ENCODE results near the gene MCOLN1. TPM values are rescaled to one million over a fixed set of nuclear protein-coding genes. Genes with fewer than 3 reads are reported as not detected.

MCOLN1 gene
- total and polyA plus RNA-seq, 4 donors = 9.3 to 45.4 (median 25.3) TPM

DNA sequence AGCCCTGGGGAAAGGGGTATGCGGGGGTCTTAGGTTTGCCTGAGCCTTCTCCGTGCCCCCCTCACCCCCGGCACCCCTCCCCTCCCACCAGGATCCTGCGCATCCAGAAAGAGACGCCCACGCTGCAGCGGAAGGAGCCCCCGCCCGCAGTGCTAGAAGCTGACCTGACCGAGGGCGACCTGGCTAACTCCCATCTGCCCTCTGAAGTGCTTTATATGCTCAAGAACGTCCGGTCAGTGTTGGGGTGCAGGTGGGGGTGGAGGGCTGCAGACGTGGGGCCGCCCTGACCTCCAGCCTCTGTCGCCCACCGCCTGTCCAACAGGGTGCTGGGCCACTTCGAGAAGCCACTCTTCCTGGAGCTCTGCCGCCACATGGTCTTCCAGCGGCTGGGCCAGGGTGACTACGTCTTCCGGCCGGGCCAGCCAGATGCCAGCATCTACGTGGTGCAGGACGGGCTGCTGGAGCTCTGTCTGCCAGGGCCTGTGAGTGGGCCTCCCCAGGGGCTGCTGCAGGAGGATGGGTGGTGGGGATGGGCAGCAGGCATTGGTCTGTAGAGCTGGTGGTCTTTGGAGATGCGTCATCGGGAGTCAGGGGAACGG, 17.5 kb downstream of the MCOLN1 start:
- 94% methylated on average over 21 of the region's 28 CpGs for WGBS (ENCODE audit: insufficient coverage)
- H3K27ac ChIP-seq (ENCODE audit: low read depth, low read length) = no peak overlapping the region
- no peaks in the 10 kb centered on the region for H3K27me3 ChIP-seq (ENCODE audit: control insufficient read depth, insufficient read depth, low read length)
- H3K36me3 ChIP-seq (ENCODE audit: control insufficient read depth, insufficient read depth, low read length) = peaks cover 85% of the 10 kb centered on the region
- no peak overlapping the region for H3K4me3 ChIP-seq (ENCODE audit: low read depth, low read length)
- DNase-seq (ENCODE audit: low read depth in 4 of 6, low spot score in 6 of 6) = no peak
- peaks cover 11% of the 10 kb centered on the region for H3K4me1 ChIP-seq (ENCODE audit: control insufficient read depth, insufficient read depth, low read length)
- H3K9me3 ChIP-seq (ENCODE audit: control insufficient read depth, insufficient read depth, low read length) = no peaks in the 10 kb centered on the region

DNA sequence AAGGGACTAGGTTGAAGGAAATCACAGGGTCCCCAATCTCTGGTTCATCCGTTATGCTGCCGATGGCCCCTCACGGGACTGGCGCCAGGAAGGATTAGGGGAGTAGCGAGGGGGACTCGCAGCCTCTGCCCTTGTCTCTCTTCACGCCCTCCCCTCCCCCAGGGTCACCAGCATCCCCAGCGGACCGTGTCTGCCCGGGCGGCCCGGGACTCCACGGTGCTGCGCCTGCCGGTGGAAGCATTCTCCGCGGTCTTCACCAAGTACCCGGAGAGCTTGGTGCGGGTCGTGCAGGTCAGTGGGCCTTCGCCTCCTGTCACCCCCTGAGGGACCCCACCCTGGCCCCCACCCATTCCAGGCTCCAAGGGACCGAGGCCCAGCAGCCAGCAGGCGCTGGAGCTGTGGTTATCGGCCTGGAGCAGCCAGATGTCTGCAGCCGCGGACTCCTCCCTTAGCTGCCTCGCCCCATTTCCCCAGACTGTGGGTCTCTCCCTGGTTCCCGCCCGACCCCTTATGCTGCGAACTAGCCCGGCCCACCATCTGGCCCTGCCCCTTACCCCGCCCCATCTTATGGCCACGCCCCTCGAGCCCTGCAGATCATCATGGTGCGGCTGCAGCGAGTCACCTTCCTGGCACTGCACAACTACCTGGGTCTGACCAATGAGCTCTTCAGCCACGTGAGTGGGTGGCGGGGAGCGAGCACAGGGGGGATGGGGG, 18.5 kb downstream of the MCOLN1 start:
- H3K4me3 ChIP-seq (ENCODE audit: low read depth, low read length) = no peak overlapping the region
- no peaks in the 10 kb centered on the region for H3K9me3 ChIP-seq (ENCODE audit: control insufficient read depth, insufficient read depth, low read length)
- no peaks in the 10 kb centered on the region for H3K27me3 ChIP-seq (ENCODE audit: control insufficient read depth, insufficient read depth, low read length)
- no peak for DNase-seq (ENCODE audit: low read depth in 4 of 6, low spot score in 6 of 6)
- peaks cover 91% of the 10 kb centered on the region for H3K36me3 ChIP-seq (ENCODE audit: control insufficient read depth, insufficient read depth, low read length)
- 63% methylated on average over 34 of the region's 39 CpGs for WGBS (ENCODE audit: insufficient coverage)
- no peak overlapping the region for H3K27ac ChIP-seq (ENCODE audit: low read depth, low read length)
- peaks cover 6% of the 10 kb centered on the region for H3K4me1 ChIP-seq (ENCODE audit: control insufficient read depth, insufficient read depth, low read length)

DNA sequence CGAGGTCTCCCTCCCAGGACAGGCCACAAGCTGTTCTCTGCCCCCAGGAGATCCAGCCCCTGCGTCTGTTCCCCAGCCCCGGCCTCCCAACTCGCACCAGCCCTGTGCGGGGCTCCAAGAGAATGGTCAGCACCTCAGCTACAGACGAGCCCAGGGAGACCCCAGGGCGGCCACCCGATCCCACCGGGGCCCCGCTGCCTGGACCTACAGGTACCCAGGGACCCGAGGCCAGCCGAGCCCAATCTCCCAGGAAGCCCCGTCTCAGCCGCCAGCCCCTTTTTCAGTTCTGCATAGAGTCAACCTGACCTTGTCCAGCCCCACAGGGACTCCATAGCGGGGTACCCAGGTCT, 19.0 kb downstream of the MCOLN1 start:
- Histone ChIP-seq H3K9me3 (ENCODE audit: control insufficient read depth, insufficient read depth, low read length) (no peaks in the 10 kb centered on the region), H3K4me3 (ENCODE audit: low read depth, low read length) (no peak overlapping the region), H3K27ac (ENCODE audit: low read depth, low read length) (no peak overlapping the region), H3K27me3 (ENCODE audit: control insufficient read depth, insufficient read depth, low read length) (no peaks in the 10 kb centered on the region), H3K4me1 (ENCODE audit: control insufficient read depth, insufficient read depth, low read length) (peaks cover 1% of the 10 kb centered on the region), H3K36me3 (ENCODE audit: control insufficient read depth, insufficient read depth, low read length) (peaks cover 86% of the 10 kb centered on the region)
- 93% methylated on average over 15 of the region's 15 CpGs for WGBS (ENCODE audit: insufficient coverage)
- no peak for DNase-seq (ENCODE audit: low read depth in 4 of 6, low spot score in 6 of 6)

DNA sequence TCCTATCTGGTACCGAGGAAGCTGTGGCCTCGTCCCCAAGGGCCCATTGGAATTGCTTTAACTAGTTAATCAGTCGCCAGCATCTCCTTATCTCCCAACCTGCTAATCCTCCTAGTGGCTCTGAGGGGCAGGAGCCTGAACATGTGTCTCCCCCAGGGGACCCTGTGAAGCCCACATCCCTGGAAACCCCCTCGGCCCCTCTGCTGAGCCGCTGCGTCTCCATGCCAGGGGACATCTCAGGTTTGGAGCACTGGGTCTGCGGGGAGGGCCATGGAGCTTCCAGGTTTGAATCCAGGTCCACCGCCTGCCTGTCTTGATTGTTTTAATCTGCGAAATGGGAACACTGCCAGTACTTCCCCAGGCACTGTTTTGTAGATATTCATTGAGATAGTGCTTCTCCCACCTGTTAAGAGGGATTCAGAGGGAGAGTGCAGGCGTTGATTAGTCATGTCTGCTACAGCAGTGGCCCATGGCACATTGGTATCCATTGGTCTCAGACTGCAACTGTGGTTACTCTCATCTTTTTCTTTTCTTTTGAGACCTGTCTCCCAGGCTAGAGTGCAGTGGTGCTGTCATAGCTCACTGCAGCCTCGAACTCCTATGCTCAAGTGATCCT, 19.5 kb downstream of the MCOLN1 start:
- H3K36me3 ChIP-seq (ENCODE audit: control insufficient read depth, insufficient read depth, low read length) = peaks cover 82% of the 10 kb centered on the region
- H3K4me3 ChIP-seq (ENCODE audit: low read depth, low read length) = no peak overlapping the region
- H3K27ac ChIP-seq (ENCODE audit: low read depth, low read length) = no peak overlapping the region
- no peaks in the 10 kb centered on the region for H3K9me3 ChIP-seq (ENCODE audit: control insufficient read depth, insufficient read depth, low read length)
- DNase-seq (ENCODE audit: low read depth in 4 of 6, low spot score in 6 of 6) = no peak
- WGBS (ENCODE audit: insufficient coverage) = 94% methylated on average over 11 of the region's 11 CpGs
- no peaks in the 10 kb centered on the region for H3K4me1 ChIP-seq (ENCODE audit: control insufficient read depth, insufficient read depth, low read length)
- no peaks in the 10 kb centered on the region for H3K27me3 ChIP-seq (ENCODE audit: control insufficient read depth, insufficient read depth, low read length)

DNA sequence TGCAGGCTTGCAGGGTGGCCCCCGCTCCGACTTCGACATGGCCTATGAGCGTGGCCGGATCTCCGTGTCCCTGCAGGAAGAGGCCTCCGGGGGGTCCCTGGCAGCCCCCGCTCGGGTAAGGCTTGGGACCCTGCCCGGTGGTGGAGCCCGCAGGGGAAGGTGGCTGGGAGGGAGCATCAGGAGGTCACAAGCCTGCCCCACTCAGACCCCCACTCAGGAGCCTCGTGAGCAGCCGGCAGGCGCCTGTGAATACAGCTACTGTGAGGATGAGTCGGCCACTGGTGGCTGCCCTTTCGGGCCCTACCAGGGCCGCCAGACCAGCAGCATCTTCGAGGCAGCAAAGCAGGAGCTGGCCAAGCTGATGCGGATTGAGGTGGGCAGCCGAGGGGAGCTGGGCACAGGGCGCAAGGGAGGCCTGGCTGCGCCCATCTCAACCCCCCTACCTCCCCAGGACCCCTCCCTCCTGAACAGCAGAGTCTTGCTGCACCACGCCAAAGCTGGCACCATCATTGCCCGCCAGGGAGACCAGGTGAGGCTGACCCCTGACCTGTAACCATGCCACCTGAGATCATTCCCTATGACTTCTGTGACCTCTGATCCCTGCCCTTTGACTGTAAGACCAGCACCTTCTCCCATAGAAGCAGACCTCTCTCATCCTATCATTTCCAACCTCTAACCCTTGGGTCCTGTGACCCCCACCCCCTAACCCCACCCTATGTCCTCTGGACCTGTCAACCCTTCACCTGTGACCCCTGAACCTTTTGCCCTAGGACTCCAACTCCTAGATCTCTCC, 20.3 kb downstream of the MCOLN1 start:
- no peaks in the 10 kb centered on the region for H3K27me3 ChIP-seq (ENCODE audit: control insufficient read depth, insufficient read depth, low read length)
- WGBS (ENCODE audit: insufficient coverage) = 96% methylated on average over 24 of the region's 24 CpGs
- no peaks in the 10 kb centered on the region for H3K9me3 ChIP-seq (ENCODE audit: control insufficient read depth, insufficient read depth, low read length)
- peak overlapping the region; percentile 25 for H3K27ac ChIP-seq (ENCODE audit: low read depth, low read length)
- H3K4me1 ChIP-seq (ENCODE audit: control insufficient read depth, insufficient read depth, low read length) = no peaks in the 10 kb centered on the region
- no peak overlapping the region for H3K4me3 ChIP-seq (ENCODE audit: low read depth, low read length)
- no peak for DNase-seq (ENCODE audit: low read depth in 4 of 6, low spot score in 6 of 6)
- H3K36me3 ChIP-seq (ENCODE audit: control insufficient read depth, insufficient read depth, low read length) = peaks cover 75% of the 10 kb centered on the region

DNA sequence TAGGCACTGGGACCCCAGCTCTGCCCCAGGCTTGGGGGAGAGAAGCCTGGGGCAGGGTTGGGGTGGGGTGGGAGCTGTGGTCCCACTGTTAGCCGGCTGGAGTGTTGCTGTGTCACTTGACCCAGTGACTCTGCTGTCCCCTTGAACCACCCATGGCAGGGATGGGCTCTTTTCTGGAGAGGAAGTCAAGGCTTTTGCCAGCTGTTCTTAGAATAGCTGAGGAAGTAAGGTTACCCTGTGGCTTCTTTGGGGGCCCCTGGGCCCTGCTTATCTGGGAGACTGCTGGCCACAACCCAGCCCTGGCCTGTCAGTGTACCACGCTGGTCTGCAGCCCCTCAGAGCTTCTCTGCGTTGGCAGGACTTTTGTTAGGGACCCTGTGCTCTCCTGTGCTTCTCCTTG, 22.2 kb downstream of the MCOLN1 start:
- DNase-seq (ENCODE audit: low read depth in 4 of 6, low spot score in 6 of 6) = no peak
- Histone ChIP-seq H3K4me1 (ENCODE audit: control insufficient read depth, insufficient read depth, low read length) (no peaks in the 10 kb centered on the region), H3K27me3 (ENCODE audit: control insufficient read depth, insufficient read depth, low read length) (no peaks in the 10 kb centered on the region), H3K27ac (ENCODE audit: low read depth, low read length) (no peak overlapping the region), H3K9me3 (ENCODE audit: control insufficient read depth, insufficient read depth, low read length) (no peaks in the 10 kb centered on the region), H3K36me3 (ENCODE audit: control insufficient read depth, insufficient read depth, low read length) (peaks cover 60% of the 10 kb centered on the region), H3K4me3 (ENCODE audit: low read depth, low read length) (no peak overlapping the region)
- WGBS (ENCODE audit: insufficient coverage) = 88% methylated on average over 3 of the region's 3 CpGs

DNA sequence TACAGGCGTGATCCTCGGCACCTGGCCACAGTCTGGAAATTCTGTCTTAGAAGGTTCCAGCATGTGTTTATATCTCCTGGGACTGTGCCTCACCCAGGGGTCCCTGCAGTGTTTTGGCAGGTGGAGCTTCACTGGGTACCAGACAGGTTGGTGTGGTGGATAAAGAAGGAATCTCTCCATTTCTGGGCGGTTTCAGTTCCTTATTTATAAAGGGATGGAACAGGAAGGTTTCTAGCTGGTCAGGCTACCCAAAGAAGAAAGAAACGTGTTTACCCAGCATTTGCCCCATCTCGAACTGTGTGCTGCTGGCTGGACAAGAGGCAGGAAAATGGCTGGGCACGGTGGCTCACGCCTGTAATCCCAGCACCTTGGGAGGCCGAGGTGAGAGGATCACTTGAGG, 22.9 kb downstream of the MCOLN1 start:
- Histone ChIP-seq H3K27ac (ENCODE audit: low read depth, low read length) (no peak overlapping the region), H3K4me1 (ENCODE audit: control insufficient read depth, insufficient read depth, low read length) (peaks cover under 1% of the 10 kb centered on the region), H3K36me3 (ENCODE audit: control insufficient read depth, insufficient read depth, low read length) (peaks cover 60% of the 10 kb centered on the region), H3K9me3 (ENCODE audit: control insufficient read depth, insufficient read depth, low read length) (no peaks in the 10 kb centered on the region), H3K4me3 (ENCODE audit: low read depth, low read length) (no peak overlapping the region), H3K27me3 (ENCODE audit: control insufficient read depth, insufficient read depth, low read length) (no peaks in the 10 kb centered on the region)
- 78% methylated on average over 8 of the region's 8 CpGs for WGBS (ENCODE audit: insufficient coverage)
- no peak for DNase-seq (ENCODE audit: low read depth in 4 of 6, low spot score in 6 of 6)

DNA sequence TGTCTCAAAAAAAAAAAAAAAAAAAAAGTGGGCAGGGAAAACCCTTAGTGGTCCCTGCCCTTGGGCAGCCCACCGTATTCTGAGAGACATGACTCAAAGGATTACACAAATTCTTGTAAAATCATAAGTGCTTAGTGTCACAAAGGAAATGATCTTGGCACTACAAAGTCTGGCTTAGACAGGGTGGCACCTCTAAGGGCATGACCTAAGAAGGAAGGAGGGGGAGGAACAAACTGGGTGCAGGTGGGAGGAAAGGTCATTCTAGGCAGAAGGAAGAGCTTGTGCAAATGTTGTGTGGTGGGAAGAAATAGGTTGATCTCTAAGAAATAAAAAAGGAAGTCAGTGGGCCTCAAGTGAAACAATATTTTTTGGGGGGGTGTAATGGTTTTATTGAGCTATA, 23.5 kb downstream of the MCOLN1 start:
- Histone ChIP-seq H3K27me3 (ENCODE audit: control insufficient read depth, insufficient read depth, low read length) (no peaks in the 10 kb centered on the region), H3K9me3 (ENCODE audit: control insufficient read depth, insufficient read depth, low read length) (no peaks in the 10 kb centered on the region), H3K4me1 (ENCODE audit: control insufficient read depth, insufficient read depth, low read length) (peaks cover 6% of the 10 kb centered on the region), H3K4me3 (ENCODE audit: low read depth, low read length) (no peak overlapping the region), H3K36me3 (ENCODE audit: control insufficient read depth, insufficient read depth, low read length) (peaks cover 60% of the 10 kb centered on the region), H3K27ac (ENCODE audit: low read depth, low read length) (no peak overlapping the region)
- DNase-seq (ENCODE audit: low read depth in 4 of 6, low spot score in 6 of 6) = no peak
- WGBS (ENCODE audit: insufficient coverage) = 100% methylated on average over 1 of the region's 1 CpG

DNA sequence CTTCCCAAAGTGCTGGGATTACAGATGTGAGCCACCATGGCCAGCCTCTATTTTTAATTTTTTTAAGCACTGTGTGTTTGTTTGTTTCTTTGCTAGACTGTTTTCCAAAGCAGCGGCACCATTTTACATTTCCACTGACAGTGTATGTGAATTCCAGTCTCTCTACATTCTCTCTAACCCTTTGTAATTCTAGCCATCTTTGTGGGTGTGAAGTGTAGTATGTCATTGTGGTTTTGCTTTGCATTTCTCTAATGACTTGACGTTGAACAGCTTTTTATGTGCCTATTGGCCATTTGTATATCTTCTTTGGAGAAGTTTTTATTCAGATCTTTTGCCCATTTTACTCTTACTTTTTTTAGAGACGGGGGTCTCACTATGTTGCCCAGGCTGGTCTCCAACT, 24.7 kb downstream of the MCOLN1 start:
- 100% methylated on average over 1 of the region's 3 CpGs for WGBS (ENCODE audit: insufficient coverage)
- Histone ChIP-seq H3K27ac (ENCODE audit: low read depth, low read length) (no peak overlapping the region), H3K36me3 (ENCODE audit: control insufficient read depth, insufficient read depth, low read length) (peaks cover 48% of the 10 kb centered on the region), H3K27me3 (ENCODE audit: control insufficient read depth, insufficient read depth, low read length) (no peaks in the 10 kb centered on the region), H3K4me1 (ENCODE audit: control insufficient read depth, insufficient read depth, low read length) (peaks cover 16% of the 10 kb centered on the region), H3K9me3 (ENCODE audit: control insufficient read depth, insufficient read depth, low read length) (no peaks in the 10 kb centered on the region), H3K4me3 (ENCODE audit: low read depth, low read length) (no peak overlapping the region)
- DNase-seq (ENCODE audit: low read depth in 4 of 6, low spot score in 6 of 6) = no peak
